Measurements from ENCODE around the gene BTBD18.

Gene BTBD18, protein sequence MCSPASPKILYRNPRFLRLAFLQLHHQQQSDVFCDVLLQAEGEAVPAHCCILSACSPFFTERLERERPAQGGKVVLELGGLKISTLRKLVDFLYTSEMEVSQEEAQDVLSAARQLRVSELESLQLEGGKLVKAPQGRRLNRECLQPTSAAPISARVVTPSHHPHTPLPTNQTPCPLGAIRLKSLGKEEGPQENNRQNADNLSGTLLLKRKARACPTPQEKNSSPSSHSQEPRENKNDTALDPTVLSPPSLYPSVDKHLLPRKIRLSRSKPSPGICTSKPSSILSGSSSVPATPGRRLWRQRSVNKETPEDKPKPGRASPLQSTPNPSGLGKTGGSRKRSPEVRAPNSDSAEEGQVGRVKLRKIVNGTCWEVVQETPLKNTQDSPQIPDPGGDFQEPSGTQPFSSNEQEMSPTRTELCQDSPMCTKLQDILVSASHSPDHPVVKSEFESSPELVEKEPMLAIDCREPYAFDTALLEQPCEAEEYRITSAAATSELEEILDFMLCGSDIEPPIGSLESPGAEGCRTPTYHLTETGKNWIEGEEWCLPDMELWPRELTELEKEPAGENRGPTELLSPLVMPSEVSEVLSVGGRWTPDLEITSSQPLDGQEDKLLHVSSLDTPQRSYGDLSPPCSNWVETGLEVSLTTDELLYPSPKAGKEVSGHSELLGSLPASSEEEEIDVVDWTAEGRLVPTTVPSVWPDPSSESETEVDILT

DNA sequence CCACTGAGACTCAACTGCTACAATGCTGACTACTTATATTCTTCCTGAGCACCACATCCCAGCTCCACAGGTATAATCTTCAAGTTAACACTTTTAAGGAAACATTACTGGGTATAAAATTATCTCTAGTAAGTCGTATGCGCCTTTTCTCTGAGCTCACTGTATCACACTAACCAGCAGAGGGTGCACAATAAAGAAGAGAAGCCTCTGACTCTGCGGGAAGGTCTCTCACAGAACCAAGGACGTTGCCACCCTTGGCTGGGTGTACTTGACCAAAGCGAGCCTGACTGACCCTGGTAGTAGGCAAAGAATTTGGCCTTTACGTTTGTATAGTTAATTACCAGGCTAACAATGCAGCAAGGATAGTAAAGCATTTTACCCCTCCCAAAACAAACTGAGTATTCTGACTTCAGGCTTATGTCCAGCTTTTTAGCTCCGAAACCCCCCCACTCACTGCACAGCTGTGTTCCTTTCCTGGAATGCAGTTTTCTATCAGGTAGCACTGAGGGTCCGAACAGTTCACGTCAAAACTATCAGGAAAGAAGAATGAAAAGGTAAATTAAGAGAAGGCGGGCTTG lies at the start of gene BTBD18:
Gene BTBD18, minus strand, starts transcription at position 144 of the 578 bp plus-strand sequence. CDS start 631 bp downstream, outside the sequence.
- DNase-seq, result no peak

DNA sequence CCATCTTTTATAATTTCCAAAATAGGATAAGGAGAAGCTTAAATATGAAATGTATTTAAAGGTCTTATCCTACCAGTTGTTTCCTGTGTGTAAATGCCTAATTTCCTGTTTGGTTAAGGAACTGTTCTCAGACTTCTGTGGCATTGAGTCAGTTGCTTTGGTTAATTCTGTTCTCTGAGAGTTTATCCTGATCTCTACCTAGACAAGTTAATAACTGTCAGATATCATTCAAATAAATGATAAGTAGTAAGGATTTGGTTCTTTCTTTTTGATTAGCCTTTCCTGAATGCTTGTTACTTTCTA lies 49.5 kb upstream of the BTBD18 start:
- no peak for DNase-seq

DNA sequence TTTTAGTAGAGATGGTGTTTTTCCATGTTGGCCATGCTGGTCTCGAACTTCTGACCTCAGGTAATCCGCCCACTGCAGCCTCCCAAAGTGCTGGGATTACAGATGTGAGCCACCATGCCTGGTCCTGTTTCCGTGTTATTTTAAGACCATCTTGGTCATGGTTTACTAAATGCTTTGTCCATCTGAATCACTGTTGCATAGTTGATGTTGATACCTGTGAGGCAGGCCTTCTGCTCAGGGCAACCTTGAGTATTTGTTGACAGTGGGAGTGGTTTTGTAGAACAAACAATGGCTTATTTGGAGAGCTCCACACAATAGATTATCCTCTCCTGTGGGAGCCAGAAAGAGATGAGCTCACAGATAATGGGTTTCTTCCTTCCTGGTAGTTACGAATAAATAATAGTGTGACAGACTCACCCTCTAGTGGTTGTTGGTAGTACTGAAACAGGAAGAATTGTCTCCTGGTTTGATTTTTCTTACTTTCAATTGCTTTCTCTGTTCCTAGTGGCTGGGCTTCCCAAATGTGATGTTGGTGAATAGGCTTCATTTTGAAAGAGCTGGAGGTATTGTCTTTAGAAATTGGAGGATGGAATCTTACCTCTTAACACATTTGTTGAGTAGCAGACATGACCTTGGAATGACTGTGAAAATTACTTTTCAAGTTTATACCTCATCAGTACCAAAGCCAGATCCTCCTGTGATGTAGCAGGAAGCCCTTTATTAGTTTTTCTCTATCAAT lies 49.0 kb upstream of the BTBD18 start:
- DNase-seq, result no peak

DNA sequence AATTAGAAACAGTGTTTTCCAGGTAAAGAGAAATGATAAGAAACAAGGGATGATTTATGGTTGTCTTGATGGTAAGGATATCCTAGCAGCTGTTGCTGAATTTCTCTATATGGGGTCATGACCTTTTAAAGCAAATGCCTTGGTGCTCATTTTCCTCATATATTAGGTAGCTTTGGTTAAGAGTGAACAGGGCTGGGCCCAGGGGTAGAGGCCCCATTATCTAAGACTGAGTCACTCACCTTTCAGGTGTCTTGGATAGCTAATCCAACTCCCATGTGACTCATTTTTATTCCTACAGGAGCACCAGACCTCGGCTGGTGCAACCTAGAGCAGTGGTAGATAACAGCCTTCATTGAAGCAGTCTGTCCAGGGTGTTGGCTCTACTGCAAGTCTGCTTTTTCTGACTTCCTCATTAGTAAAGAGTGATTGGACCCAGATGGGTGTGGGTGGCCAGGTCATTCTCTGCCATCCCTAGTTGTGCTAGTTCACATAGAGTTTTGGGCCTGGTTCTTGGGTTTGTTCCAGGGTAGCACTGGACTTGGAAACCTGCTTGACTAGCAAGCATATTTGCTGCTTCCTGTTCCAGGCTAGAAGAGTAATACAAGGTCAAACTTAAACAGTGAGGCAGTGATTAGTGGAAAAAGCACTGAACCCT lies 47.4 kb upstream of the BTBD18 start:
- no peak for DNase-seq

DNA sequence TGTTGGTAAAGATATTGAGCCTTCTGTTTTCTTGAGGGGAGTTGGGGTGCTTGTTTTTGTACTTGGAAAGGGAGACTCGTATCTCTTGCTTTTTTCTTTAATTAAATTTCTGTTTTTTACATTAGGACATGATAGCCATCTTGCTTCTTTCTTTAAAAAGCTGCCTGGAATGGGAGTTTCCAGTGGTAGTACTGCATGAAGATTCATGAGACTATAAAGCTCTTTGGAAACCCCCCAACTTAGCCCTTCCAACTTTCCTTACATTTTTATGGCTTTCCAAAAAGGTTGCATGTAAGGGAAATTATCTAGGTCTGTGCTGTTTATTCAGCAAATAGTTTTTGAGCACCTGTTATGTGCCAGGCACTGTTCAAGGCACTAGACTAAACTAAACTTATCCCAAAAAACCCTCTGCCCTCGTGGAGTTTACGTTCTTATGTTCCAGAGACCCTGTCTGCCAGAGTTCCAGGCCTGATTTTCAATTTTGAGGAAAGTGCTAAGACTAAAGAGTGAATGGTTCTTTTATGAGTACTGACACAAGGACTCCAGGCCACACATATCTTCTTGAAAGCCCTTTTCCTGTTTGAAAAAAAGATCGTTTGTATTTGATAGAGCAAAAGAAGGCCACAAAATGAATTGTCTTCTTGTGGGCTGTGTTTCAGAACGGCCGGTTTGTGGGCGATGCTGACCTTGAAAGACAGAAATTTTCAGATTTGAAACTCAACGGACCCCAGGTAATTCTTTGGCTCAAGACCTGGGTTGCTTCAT lies 41.9 kb upstream of the BTBD18 start:
- DNase-seq, result no peak

DNA sequence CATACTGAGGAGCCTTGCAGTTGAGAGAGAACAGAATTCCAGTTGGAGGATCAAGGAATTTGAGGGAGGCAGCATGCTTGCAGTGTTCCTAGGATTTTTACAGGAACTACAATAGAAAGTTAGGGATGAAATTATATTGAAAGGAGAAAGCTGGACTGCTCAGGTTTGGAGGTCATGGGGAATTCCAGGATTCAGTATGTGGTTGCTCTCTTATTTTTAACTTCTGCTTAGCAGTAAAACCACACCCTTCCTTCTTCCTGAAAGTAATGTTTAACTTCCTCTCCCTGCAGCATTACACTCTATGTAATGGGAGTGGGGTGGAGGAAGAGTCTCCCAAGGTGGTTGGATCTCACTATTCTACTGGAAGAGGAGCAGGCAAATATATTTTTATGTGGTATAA lies 41.3 kb upstream of the BTBD18 start:
- no peak for DNase-seq

DNA sequence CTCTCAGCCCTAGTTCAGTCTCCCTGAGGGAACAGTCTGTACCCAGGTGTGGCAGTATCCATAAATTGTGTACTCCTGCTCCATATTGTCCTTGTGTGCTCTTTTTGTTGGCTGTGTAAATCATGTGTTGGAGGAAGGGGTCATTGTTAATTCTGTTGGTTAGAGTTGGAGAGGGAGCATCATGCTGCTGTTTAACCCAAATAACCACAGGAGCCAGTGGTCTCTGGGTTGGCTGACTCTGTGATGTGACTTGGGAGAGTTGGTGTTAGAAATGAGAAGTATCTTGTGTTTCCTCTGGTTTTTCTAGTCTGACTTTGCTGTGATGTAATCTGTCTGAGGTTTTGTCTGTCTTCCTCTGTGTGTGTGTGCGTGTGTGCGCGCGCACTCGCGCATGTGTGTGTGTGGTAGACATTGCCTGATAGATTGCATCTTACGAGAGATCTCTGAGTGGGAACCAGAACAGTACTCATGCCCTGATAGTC lies 40.5 kb upstream of the BTBD18 start:
- DNase-seq, result peak; percentile 86

DNA sequence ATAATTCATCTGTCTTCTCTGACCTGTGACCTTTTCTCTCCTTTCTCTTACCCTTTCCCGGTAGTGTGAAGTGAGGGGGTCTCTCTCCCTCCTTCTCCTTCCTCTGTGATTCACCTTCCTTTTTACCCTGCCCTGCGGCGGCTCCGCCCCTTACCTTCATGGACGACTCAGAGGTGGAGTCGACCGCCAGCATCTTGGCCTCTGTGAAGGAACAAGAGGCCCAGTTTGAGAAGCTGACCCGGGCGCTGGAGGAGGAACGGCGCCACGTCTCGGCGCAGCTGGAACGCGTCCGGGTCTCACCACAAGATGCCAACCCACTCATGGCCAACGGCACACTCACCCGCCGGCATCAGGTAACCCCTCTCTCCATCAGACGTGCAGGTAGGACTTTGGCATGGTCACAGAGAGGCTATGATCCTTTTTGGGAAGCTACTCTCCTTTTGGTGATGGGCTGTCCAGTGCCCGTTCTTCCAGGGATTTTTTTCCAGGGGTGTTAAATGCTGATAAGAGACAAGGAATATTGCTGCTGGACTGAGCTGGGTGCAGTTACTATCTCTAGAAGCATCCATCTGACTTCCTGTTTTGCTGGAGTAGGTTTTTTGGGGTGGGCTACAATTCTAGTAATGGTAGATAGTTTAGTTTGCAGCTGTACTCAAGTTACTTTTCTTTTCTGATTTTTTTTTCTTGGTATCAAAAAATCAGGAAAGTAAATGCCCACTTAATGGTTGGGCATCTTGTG lies 39.9 kb upstream of the BTBD18 start:
- DNase-seq, result no peak

DNA sequence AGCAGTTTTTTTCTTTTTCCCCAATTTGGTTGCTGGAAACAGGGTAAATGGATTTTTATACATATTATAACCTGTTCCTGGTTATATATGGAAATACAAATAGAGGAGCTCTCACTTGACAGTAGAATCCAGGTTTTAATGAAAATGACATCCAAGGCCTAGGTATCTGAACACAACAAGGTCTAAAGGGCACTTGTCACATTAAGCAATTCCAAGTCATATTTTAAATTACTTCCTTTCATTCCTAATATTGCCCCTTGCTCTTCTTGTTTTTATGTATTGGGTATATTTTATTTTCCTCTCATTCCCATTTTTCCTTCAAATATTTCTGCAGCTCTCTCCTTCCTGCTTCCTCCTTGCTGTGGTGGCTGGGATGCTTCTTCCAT lies 37.1 kb upstream of the BTBD18 start:
- no peak for DNase-seq

DNA sequence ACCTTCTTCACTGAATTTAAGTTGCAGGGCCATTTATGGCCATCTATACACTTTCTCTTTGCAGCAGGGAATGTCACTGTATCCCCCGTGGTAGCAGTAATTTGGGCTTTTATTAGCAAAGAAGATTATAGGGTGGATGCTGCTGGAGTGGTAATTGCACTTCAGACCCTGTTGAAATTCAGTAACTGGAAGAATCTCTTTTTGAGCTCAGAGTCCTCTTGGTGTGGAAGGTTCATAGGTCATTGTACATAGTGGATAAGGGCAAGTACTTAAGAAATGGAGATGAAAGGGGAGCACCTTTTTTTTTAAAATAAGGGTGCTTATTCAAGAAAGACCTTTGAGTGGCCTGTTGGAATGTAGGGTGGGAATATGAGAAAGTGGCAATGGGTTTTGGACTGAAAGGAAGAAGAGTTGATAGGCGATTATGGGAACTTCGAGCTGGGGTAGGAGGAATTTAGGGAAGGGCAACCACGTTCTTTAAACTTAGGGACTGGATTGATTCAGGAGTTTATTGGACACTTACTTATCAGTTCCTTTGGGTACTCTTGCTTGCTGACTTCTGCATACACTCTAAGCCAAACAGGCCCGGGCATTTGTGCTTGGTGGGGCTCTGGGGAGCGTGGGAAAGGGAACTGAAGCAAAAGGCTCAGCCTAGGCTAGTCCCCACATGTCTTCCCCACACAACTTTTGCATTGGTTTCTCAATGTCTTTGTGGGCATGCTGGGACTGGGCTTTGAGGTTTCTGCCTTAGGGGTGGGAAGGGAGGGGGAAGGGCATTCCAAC lies 36.5 kb upstream of the BTBD18 start:
- no peak for DNase-seq

DNA sequence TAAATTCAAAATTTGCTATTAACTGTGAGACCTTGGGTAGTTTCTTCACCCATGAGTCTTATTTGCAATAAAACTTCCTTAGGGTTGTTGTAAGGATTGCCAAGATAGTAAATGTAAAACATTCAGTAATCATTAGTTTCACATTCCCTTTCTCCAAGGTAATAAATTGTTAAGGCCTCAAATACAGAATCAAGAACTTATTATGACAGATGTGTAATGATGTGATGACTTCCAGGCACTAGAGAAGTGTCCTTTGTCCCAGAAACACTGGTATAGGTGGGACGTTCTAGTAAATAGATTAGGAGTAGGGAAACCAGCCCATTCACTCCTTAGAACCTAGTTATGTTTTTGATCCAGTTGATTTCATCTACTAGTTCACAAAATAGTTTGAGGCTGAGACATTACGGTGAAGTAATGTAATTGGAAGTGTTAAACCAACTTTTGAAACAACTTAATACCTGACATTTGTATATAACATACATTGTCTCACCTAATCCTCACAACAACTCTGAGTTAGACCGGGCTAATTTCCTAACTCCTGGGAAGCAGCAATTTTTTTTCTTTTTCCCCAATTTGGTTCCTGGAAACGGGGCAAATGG lies 35.5 kb upstream of the BTBD18 start:
- DNase-seq, result no peak

DNA sequence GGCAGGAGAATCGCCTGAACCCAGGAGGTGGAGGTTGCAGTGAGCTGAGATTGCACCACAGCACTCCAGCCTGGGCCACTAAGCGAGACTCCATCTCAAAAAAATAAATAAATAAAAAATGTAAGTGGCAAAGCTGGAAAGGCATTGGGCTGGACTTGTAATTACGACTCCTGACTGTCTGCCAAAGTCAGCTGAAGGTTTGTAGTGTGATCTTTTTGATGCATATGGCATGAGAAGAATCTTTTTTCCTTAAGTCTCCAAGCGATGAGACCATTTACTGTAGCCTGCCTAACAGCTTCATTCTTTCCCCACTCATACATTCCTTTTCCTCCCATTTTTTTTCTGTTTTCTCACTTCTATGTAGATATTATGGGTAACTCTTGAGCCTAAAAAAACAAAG lies 34.8 kb upstream of the BTBD18 start:
- no peak for DNase-seq

DNA sequence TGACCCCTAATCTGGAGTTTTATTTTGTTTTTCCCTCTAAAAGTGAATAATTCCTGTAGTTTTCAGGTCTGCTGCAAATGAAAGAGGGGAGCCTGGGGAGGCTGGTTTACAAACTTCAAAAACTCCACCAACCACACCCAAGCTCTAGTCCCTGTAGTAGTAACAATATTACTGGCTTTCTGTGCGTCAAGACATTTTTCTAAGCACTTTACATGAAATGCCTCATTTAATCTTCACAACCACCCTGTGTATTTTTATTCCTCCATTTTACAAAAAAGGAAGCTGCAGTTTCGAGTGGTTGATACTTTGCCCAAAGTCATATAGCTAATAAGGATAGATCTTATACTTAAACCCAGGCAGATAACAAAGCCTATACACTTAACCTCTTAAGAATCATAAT lies 33.5 kb upstream of the BTBD18 start:
- DNase-seq, result no peak

DNA sequence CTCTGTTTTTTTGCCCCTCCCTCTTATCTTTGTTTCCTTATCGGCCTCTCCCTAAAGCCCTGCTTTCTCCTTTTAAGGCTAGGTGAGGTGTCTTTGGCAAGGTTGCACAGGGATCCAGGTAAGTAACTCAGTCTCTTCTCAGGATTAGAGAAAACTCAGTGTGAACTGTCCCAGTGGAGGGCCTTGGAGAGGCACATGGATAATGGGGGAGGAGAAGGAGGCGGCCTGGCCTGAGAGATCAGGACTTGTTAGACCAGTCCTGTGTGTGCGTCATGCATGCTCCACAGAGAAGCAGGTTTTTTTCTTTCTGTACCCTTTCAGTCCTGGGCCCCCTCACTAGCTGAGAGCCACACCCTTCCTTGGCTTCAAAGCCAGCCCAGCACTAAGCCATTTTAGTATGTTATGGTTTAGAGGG lies 29.9 kb upstream of the BTBD18 start:
- no peak for DNase-seq

DNA sequence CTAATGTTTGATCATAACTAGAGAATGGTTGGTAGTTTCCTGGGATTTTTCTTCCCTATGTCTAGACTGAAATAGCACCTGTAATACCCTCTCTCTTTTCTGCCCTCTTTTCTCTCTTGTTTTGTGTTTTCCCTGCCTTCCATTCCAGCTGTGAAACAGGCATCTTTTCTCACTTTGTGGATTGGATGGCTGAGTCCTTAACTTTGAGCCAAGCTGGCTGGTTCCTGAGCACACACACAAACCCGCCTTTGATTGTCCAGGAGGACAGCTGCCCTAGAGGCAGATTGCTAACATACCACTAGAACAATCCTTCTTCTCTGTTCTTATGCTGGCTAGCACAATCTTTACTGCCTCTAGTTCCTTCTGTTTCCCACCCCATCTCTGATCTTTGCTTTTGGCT lies 27.7 kb upstream of the BTBD18 start:
- no peak for DNase-seq

DNA sequence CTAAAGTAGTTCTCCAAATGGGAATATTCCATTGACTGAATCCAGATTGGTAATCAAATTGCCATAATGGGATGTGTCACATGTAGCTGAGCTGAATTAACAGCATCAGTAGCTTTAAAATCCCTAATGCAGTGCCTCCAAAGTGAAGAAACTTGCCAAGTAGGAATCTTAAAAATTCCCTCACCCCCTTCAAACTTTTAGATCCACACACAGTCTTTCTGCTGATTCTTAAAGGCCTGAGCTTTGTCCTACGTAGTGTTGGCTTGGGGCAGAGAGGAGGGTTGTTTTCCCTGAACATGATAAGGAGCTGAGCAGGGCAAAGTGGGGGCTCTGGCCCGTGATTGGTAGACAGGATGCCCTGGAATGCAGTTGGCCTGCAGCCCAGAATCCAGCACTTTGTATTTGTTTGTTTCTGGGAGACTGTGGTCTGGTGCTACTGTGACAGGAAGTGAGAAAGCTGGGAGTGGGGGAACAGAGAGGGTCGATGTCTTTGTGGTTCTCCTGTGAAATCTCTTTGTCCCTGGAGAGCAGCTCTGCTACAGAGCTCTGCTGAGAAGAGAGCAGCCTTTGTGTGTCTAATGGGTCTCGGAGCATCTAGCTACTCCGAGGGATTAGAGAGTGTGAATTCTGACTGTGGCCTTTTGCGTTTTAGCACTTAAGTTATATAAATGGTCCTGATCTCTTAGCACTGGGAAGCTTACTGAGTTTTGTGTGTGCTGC lies 26.9 kb upstream of the BTBD18 start:
- DNase-seq, result no peak

DNA sequence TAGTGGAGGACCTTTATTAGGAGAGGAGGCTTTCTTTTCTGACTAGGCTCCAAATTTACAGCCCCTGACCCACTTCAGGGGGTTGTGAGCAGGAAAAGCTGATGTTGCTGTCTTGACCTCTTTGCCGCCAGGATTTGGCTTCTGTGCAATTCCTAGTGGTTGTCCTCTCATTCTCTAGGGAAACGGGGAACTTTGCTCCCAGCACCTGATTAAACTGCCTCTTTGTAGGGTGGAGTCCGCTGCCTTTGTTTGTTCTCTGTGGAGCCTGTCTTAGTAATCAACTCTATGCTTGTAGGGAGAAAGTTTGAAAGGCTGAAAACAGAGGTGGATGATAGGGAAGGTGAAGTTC lies 26.3 kb upstream of the BTBD18 start:
- DNase-seq, result no peak

DNA sequence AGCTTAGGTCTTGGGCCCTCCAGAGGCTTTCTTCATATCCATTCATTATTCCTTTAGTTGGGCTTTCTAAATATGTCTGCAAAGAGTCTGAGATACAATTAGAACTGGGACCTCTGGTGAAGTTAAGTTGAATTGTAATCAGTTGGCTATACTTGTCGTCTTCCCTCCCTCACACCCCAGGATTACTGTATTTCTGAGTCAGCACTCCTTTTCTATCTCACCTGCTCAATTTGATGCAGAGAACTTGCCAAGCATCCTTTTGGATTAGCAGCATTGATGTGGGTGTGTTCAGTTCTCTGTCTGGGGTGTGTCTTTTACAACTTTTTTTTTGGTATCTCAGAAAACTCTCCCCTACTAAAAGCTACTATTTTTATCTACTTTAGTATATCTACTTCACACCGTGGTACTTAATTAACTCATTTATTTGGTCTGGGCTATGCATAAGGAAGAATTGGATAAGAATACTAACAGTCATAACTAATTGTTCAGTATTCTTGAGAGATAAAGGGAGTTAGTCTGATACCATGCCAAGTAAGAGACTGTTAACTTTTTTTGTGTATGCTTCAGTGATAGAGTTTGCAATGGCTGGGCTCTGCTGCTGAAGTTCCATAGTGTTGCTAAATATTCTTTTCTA lies 25.1 kb upstream of the BTBD18 start:
- no peak for DNase-seq

DNA sequence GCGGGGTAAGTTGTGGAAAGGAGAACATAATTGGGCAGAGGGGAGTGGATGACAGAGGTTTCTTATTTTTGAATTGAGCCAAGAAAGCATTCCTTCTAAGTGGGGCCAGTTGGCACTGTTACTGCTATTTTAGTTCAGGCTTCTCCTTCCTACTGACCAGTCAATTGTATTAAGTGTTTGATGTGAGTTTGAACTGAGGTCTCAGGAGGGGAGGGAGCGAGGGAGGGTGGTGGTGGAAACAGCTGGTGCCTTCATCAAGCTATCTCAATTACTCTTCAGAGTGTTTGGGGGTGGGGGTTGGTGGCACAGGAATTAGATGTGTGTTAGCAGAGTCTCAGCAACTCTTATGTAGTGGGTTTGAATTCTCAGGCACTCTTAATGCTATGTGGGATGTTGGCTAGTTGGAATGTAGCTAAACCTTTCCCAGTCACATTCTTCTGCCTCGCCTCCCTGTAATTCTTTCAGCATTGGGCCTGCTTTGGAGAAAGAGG lies 24.5 kb upstream of the BTBD18 start:
- DNase-seq, result no peak
